ENCODE data around the gene RPA1.
"Not testable (repeated sequence)": the region's sequence is repeated elsewhere in the genome, so short reads cannot be mapped to it uniquely, and the experiment has no call there.

Gene RPA1

GRCh38 chr17:1880851-1881630 lies 51.2 kb downstream of the RPA1 start:
- DNase-seq = no peak

GRCh38 chr17:1882836-1883235 lies 53.0 kb downstream of the RPA1 start:
- DNase-seq = peak; percentile 42

- DNase-seq = no peak
These were observed 53.7 kb downstream of the RPA1 start for GRCh38 chr17:1883536-1883935.

GRCh38 chr17:1888741-1889140 lies 58.9 kb downstream of the RPA1 start:
- DNase-seq = no peak

- DNase-seq = no peak
These were observed 61.1 kb downstream of the RPA1 start for GRCh38 chr17:1890758-1891450.

- DNase-seq = no peak
These were observed 65.0 kb downstream of the RPA1 start for GRCh38 chr17:1894753-1895339.

DNA sequence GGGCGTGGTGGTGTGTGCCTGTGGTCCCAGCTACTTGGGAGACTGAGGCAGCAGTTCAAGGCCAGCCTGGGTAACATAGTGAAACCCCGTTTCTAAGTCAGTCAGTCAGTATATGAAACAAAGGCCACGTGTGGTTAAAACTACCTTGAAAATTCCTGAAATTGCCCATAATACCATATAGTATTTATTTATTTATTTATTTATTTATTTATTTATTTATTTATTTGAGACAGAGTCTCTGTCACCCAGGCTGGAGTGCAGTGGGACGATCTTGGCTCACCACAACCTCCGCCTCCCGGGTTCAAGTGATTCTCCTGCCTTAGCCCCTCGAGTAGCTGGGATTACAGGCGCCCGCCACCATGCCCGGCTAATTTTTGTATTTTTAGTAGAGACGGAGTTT lies 65.7 kb downstream of the RPA1 start:
- DNase-seq = not testable (repeated sequence)

DNA sequence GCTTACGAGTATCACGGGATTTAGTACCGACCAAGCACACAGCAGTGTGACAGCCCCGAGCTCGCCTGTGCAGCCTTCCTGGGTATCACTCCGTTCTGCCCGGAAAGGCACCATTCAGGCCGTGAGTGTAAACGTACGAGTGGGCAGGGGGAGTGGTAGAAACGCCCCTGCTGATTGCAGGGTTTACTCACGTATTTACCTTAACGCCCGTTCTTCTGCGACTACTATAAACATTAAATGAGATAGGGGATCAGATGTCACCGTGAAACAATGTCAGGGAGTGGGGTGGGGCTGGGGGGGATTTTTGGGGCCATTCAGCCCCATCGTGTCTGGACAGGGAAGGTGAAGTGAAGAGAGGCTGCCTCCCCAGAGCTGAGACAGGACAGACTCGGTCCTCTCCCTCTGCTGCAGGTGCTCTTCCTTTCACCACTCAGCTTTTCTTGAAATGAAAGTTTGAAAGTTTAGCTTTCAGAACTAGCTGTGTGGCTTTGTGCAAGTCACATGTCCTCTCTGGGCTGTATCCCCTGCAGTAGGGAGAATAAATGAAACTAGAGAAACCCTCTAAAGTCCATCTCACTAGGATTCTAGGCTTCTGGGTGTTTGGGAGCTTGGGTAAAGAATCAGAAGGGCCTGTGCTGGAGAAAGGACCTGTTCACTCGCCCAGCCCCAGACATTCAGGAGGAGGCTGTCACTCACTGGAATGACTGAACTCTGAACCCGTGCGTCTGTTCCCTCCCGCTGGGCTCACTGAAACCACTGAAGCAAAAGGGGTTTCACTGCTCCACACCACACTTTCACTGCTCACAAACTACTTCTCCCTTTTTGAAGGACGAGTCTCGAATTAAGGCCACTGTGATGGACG lies 66.7 kb downstream of the RPA1 start:
- no peak for DNase-seq

DNA sequence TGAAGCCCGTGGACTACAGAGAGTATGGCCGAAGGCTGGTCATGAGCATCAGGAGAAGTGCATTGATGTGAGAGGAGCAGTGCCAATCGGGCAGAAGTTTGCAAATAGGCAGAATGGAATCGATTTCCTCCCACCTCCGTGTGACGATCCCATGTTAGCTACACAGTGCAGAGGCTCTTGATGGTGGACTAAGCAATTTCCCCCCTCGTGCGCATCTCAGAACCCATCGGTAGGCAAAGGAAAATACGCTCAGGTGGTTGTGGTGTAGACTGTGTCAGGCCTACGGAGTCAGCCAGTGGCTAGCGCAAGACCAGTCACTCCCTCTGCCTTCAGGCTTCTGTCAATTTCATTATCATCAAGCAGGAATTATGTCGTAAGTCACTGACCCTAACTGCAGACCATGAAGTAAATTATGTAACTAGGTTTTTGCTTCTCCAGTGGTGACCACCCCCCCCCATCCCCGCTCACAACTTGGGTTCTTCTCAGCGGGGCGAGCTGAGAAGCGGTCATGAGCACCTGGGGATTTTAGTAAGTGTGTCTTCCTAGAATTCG lies 67.4 kb downstream of the RPA1 start:
- DNase-seq = no peak

DNA sequence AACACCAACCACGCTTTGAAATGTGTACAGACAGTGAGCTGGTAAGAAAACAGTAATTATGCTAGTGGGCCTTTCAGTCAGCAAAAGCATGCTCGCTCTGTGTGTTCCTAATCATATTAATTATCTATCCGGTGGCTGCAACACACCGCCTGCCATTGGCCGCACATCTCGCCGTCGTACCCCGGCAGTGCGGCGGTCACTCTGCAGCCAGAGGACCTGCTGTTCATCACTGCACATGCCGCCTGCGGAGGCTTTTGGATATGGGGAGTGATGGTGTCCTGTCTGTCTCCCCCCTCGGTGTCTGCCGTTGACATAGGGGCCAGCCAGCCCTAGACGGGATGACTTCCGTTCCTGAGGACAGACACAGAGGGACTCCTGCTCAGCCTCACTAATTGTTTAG lies 68.5 kb downstream of the RPA1 start:
- no peak for DNase-seq

DNA sequence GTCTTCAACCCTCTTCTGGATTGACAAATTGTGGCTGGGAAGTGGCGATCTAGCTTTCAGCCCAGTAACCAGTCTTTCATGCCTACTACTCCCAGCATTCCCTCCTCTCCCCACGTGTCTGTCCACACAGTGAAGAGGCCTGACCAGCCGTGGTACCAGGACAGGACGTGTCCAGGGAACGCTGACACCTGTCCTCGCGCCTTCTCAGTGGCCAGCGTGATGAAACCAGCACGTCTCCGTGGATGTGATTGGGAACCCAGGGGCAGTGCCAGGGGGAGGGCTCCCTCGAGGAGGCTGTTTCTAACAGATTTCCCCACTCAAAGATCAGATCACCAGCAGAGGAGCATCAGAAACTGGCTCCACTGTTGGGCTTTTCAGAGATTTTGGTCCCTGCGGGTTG lies 69.1 kb downstream of the RPA1 start:
- DNase-seq = no peak

DNA sequence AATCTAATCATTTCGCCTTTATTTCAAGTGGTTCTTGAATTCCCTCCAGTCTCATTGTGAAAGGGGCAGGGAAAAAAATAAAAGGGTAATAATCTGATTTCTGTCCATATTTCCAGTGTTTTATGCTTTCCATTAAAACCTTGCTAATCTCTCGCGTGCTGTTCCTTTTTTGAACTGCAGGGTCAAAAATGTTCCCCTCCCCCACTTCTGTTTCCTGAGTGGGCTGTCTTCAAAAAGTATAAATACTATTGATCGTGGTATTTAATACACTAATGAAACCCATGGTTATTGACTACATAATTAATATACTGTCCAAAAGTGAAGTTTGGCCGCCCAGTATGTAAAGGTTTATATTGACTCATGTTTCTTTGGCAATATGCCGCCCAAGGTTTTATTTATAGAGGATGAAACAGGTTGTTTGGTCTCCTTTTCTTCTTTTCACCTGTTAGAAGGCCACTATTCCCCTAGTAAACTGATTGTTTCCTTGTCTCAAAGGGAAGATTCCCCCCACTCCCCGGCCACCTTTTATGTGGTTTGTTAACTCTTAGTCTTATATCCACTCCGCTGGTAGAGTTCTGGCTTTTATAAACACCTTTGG lies 69.7 kb downstream of the RPA1 start:
- DNase-seq = no peak

GRCh38 chr17:1904273-1905182 lies 74.7 kb downstream of the RPA1 start:
- DNase-seq = no peak

GRCh38 chr17:1905190-1905913 lies 75.5 kb downstream of the RPA1 start:
- no peak for DNase-seq

GRCh38 chr17:1906662-1907101 lies 76.9 kb downstream of the RPA1 start:
- no peak for DNase-seq

DNA sequence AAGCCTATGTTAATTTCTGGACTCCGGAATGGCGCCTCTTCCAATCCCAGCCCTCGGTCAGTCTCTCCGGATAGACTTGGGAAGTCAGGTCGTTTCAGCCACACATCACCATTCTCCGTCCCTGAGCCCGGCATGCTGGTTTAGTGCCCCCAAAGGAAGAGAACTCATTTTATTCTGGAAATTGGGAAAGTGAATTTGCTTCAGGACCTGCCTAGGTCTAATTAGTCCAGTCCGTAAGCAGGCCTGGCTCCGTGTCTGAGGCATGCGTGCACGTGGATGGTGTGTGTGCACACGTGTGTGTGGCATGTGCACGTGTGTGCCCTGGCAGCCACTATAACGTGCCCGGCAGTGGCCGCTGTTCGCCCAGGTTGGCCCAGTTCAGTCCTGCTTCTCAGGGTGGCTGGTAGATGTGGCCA lies 77.4 kb downstream of the RPA1 start:
- DNase-seq = no peak

GRCh38 chr17:1907909-1908698 lies 78.3 kb downstream of the RPA1 start:
- peak; percentile 29 for DNase-seq

DNA sequence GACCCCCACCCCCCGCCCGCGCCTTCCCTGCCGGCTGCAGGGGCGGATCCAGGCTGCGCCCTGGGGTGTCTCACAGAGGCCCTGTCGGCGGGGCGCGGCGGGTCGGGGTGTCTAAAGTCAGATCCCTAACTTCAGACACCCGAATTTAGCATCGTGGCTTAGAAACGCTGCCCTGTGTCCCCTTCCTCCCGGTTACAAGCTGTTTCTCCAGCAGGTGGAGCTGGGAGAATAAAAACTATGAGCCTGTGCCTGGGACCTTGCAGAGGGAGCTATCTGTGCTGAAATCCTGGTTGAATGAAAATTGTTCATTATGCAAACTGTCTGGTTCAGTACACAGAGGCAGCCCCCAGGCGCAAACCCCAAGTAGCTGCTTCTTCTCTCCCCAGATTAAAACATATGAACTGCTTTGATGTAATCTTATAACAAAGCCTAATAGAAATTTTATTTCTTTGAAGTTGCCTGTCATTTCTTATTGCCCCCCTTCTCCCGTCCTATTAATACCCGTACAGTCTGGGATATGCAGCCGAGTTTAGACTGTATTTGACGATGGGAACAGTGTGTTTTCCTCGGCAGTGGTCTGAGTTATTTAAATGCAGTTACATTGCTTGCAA lies 79.0 kb downstream of the RPA1 start:
- DNase-seq = peak; percentile 79

DNA sequence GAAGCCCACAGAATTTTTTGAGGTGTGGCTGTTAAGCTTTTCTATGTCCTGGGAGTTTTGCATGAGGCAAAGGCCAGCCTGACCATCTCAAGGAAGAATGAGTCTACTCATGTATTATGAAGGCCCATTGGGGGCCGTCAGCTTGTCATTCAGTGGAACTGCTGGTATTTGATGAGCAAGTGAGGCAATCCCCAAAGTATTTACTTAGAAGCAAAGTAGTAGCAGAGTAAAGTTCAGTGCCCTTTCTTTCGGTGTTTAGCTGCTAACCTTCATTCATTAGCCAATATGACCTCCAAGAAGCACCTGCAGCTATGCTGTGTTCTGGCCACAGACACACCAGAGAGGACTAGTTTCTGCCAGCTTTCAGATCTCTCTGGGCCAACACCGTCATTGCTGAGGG lies 80.2 kb downstream of the RPA1 start:
- peak; percentile 8 for DNase-seq

Measured in EL (cell line).